Measurements from ENCODE around the gene SMAD3. TPM values are rescaled to one million over a fixed set of nuclear protein-coding genes. Genes with fewer than 3 reads are reported as not detected.
"Not testable (repeated sequence)": the region's sequence is repeated elsewhere in the genome, so short reads cannot be mapped to it uniquely, and the experiment has no call there.

The SMAD3 gene
- total RNA-seq, 6 experiments from 2014 or later = 9.2 to 34.0 (median 14.4) TPM

DNA sequence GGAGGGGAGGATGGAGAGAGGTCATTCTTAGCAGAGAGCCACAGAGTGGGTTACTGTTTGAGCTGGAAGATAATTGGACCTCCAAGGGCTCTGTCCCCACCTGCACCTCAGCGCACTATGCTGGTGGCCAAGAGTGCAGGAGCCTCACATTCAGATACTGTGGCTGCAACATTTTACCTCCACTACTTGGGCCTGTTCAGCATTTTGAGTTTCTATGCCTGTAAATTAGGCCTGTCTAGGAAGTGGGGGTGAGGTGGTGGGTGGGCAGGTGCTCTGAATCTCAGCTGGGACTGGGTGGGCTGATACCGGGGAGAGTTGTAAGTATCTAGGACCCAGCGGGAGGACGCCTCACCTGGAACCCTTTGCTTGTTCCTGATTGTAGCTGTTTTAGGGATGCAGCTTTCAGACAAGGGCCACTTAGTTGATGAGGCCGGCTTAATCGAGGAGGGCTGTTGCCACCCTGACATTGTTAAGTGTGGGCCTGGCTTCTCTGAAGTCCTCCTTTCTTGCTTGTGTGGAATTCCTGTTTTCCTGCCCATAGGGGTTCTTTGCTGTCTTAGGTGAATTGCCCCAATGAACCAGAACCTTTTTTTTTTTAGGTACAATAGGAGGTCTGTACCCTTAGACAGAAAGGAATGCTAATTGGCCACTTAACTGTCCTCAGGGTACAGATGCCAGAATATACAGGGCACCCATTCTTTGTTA, 83.8 kb downstream of the SMAD3 start:
- no peak for TF ChIP-seq POLR2A (IDR thresholded peaks at IDR 0.05)
- TF ChIP-seq, protein P1, sequence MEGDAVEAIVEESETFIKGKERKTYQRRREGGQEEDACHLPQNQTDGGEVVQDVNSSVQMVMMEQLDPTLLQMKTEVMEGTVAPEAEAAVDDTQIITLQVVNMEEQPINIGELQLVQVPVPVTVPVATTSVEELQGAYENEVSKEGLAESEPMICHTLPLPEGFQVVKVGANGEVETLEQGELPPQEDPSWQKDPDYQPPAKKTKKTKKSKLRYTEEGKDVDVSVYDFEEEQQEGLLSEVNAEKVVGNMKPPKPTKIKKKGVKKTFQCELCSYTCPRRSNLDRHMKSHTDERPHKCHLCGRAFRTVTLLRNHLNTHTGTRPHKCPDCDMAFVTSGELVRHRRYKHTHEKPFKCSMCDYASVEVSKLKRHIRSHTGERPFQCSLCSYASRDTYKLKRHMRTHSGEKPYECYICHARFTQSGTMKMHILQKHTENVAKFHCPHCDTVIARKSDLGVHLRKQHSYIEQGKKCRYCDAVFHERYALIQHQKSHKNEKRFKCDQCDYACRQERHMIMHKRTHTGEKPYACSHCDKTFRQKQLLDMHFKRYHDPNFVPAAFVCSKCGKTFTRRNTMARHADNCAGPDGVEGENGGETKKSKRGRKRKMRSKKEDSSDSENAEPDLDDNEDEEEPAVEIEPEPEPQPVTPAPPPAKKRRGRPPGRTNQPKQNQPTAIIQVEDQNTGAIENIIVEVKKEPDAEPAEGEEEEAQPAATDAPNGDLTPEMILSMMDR (IDR thresholded peaks at IDR 0.05) = no peak
- ATAC-seq = no peak
- H3K27me3 ChIP-seq = no peaks in the 10 kb centered on the region
- no peak overlapping the region for H3K4me3 ChIP-seq
- peaks cover 0 to 59% (median 31%) of the 10 kb centered on the region in 4 donors for H3K4me1 ChIP-seq
- H3K27ac ChIP-seq = peak overlapping the region in 2 of 3 donors; percentile 6 to 56
- DNase-seq = no peak
- H3K36me3 ChIP-seq = no peaks in the 10 kb centered on the region
- intact Hi-C loops (cut with DNase I) = no loop called here
- WGBS (ENCODE audit: insufficient coverage, low coverage, low lambda C conversion rate, missing lambda C conversion rate) = no CpG with 5 or more reads among the region's 6 CpGs
- H3K9me3 ChIP-seq = no peaks in the 10 kb centered on the region

DNA sequence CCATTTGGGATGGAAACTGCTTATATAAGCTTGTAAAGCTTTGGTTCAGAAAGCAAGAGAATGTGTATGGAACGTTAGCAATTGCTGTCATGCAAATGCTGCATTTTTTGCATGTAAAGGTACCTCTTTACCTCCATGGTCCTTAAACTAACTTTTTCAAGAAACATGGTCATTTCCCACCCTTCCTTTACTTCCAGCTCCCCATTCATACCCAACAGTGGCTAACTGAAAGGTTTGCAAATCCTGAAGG, 84.3 kb downstream of the SMAD3 start:
- 40% methylated on average over 1 of the region's 1 CpG for WGBS (ENCODE audit: insufficient coverage, low coverage, low lambda C conversion rate, missing lambda C conversion rate)
- Histone ChIP-seq H3K36me3 (no peaks in the 10 kb centered on the region), H3K4me1 (peaks cover 0 to 59% (median 31%) of the 10 kb centered on the region in 4 donors), H3K9me3 (no peaks in the 10 kb centered on the region), H3K27ac (peak overlapping the region in 2 of 3 donors; percentile 44 to 56), H3K27me3 (no peaks in the 10 kb centered on the region), H3K4me3 (no peak overlapping the region)
- intact Hi-C loops (cut with DNase I) = no loop called here
- DNase-seq = no peak
- ATAC-seq = no peak
- TF ChIP-seq POLR2A (IDR thresholded peaks at IDR 0.05) = no peak
- TF ChIP-seq, protein P1 (IDR thresholded peaks at IDR 0.05) = no peak

DNA sequence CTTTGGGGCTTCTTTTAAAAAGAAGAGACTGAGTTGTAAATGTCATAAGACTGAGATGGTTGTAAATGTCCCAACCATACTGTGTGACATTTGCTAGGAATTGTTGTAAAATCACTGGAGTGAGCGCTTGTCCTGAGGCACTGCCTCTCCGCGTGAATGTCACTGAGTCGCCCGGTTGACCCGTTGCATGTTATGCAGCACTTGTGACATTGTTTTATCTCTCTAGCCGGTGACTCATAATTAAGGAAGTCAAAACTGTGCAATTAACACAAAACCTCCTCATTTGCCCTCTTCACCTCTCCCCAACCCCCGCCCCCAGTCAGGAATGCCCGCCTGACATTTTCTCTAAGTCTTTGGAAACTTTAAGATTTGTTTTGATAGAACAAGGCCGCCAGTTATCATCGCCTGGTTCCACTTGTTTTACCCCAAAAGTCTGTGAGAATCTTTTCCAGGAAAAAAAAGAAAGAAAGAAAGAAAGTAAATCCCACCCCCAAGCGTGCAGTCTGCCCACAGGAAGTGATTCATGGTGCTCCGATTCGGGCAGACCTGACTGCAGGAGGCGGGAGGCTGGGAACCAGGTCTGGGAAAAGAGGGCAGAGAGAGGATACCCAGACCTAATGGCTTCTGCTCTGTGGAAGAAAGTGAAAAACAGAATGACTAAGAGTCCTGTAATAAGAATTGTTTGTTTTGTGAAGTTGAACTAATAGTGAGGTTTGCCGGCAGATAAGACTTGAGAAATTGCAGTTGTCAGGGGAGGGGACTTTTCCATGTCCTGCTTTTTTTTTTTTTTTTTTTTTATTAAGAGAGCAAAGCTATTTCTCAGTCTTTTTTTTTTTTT, 84.8 kb downstream of the SMAD3 start:
- whole genome bisulfite sequencing (ENCODE audit: insufficient coverage, low coverage, low lambda C conversion rate, missing lambda C conversion rate) = 30% methylated on average over 16 of the region's 16 CpGs
- peak; percentile 61 to 78 (median 69) for ATAC-seq
- intact Hi-C loops (cut with DNase I) = no loop called here
- TF ChIP-seq, protein P1 (IDR thresholded peaks at IDR 0.05) = no peak
- peak; percentile 12 for TF ChIP-seq POLR2A (IDR thresholded peaks at IDR 0.05)
- Histone ChIP-seq H3K4me3 (no peak overlapping the region), H3K4me1 (peaks cover 0 to 54% (median 31%) of the 10 kb centered on the region in 4 donors), H3K27me3 (no peaks in the 10 kb centered on the region), H3K36me3 (no peaks in the 10 kb centered on the region), H3K9me3 (no peaks in the 10 kb centered on the region), H3K27ac (peak overlapping the region; percentile 37 to 56 (median 44))
- peak in 1 of 3 donors; percentile 79 for DNase-seq

DNA sequence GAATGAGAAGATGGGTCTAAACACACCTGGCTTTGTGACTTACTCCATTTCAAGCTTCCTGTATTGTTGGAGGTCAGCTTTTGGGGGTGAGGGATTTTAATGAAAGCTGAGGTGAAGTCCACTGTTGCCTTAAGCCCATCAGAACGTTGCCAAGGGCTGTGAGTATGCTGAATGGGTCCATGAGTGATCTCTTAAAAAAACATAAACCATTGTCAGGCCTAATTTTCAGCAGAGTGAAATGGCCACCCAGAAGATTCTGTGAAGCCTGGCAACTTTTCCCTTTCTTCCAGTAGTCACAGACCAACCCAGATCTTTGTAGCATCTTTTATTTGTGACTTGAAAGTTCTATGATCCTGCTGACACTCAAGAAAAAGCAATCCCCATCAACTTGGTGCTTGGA, 87.0 kb downstream of the SMAD3 start:
- H3K4me3 ChIP-seq = no peak overlapping the region
- ATAC-seq (no peak), DNase-seq (no peak)
- intact Hi-C loops (cut with DNase I) = no loop called here
- H3K36me3 ChIP-seq = no peaks in the 10 kb centered on the region
- no peaks in the 10 kb centered on the region for H3K27me3 ChIP-seq
- 60% methylated on average over 1 of the region's 1 CpG for WGBS (ENCODE audit: insufficient coverage, low coverage, low lambda C conversion rate, missing lambda C conversion rate)
- H3K9me3 ChIP-seq = no peaks in the 10 kb centered on the region
- peaks cover 0 to 37% (median 19%) of the 10 kb centered on the region in 4 donors for H3K4me1 ChIP-seq
- no peak for TF ChIP-seq POLR2A (IDR thresholded peaks at IDR 0.05)
- TF ChIP-seq, protein P1 (IDR thresholded peaks at IDR 0.05) = no peak
- no peak overlapping the region for H3K27ac ChIP-seq

DNA sequence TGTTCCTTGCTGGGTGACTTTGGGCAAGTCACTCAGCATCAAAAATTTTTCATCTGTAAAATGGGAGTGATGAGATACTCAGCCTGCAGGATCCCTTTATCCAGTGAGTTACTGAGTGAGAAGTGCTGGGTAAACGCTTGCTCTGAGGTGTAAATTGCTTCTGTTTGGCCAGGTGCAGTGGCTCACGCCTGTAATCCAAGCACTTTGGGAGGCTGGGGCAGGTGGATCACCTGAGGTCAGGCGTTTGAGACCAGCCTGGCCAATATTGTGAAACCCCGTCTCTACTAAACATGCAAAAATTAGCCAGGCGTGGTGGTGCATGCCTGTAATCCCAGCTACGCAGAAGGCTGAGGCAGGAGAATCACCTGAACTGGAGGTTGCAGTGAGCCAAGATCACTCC, 87.6 kb downstream of the SMAD3 start:
- ATAC-seq; H3K27me3 ChIP-seq; H3K27ac ChIP-seq; DNase-seq; H3K4me3 ChIP-seq; H3K36me3 ChIP-seq; intact Hi-C loops (cut with DNase I); H3K9me3 ChIP-seq: not testable (repeated sequence)
- 60% methylated on average over 1 of the region's 6 CpGs for WGBS (ENCODE audit: insufficient coverage, low coverage, low lambda C conversion rate, missing lambda C conversion rate)
- peaks cover 0 to 31% (median 16%) of the 10 kb centered on the region in 4 donors for H3K4me1 ChIP-seq
